A549 (cell line): ENCODE measurements around the gene BBX. TPM values are rescaled to one million over a fixed set of nuclear protein-coding genes. Genes with fewer than 3 reads are reported as not detected.

Experiments
- ATAC-seq, 2 experiments: fragments of 200-7000 bp in 1 of 2; fragments of >200 bp in 1 of 2; cut with Nextera tagmentation in 1 of 2; cut with Tn5 transposase in 1 of 2; 3 replicates each; pipeline versions ENCODE4 v1.8.0 to v1.9.1; 2018 to 2020; ENCODE audit warnings: mild to moderate bottlenecking in 1 of 2, moderate library complexity in 1 of 2
- CTCF ChIA-PET: fragments of 300-600 bp; sonication (Branson Sonifier 250); formaldehyde crosslinking; extraction: SDS; loops from one replicate; lab custom pipeline; 2021; ENCODE audit warnings: antibody characterized with exemption, inconsistent platforms; lab: Yijun Ruan, JAX
- POLR2A ChIA-PET: fragments of 350-600 bp; formaldehyde crosslinking; extraction: SDS; loops from one replicate; lab custom pipeline; 2021; ENCODE audit warnings: antibody characterized with exemption, inconsistent platforms; lab: Yijun Ruan, JAX
- DNase-seq, 2 experiments: peaks; one replicate each; pipeline versions ENCODE4 v3.0.0 to v3.0.0-alpha.2; 2011 to 2016; ENCODE audit warnings: low read depth in 1 of 2, low spot score in 1 of 2
- FAIRE-seq: peaks from 2 replicates; lab custom pipeline; 2011; peaks lifted over from hg19 to GRCh38; lab: Jason Lieb, UNC
- H3K27ac ChIP-seq, 2 experiments: fragments of >200 bp; sonication (Bioruptor Twin); formaldehyde crosslinking; 3 replicates each; pipeline ENCODE4 v1.5.1; 2016 to 2017
- H3K4me1 ChIP-seq: fragments of >200 bp; sonication (Bioruptor Twin); formaldehyde crosslinking; 3 replicates; pipeline ENCODE4 v1.6.1; 2016
- H3K4me2 ChIP-seq: fragments of >200 bp; sonication (Bioruptor Twin); formaldehyde crosslinking; 3 replicates; pipeline ENCODE4 v1.6.1; 2016
- H3K4me3 ChIP-seq: fragments of >200 bp; sonication (Bioruptor Twin); formaldehyde crosslinking; 3 replicates; pipeline ENCODE4 v1.5.1; 2016
- H3K9me3 ChIP-seq: fragments of >200 bp; sonication (Bioruptor Twin); formaldehyde crosslinking; 3 replicates; pipeline ENCODE4 v1.6.1; 2016
- BHLHE40 ChIP-seq: IDR thresholded peaks from 2 replicates; pipeline ENCODE4 v1.6.1; 2012; ENCODE audit warnings: low read depth, low read length, inconsistent platforms
- CBX8 ChIP-seq: fragments of 200-600 bp; sonication (generic); IDR thresholded peaks from 2 replicates; pipeline ENCODE4 v1.6.1; 2016
- CHD2 ChIP-seq: fragments of 150-350 bp; IDR thresholded peaks from 2 replicates; pipeline ENCODE4 v1.6.1; 2014; ENCODE audit warnings: low read length; ENCODE audit not compliant: partially characterized antibody
- EHF ChIP-seq: fragments of 250-450 bp; sonication (Bioruptor Pico); IDR thresholded peaks from 2 replicates; pipeline ENCODE4 v1.5.0; 2020; ENCODE audit warnings: mild to moderate bottlenecking
- ESRRA ChIP-seq: fragments of 150-350 bp; IDR thresholded peaks from 2 replicates; pipeline ENCODE4 v1.6.1; 2014; ENCODE audit warnings: mild to moderate bottlenecking, low read length, borderline replicate concordance
- FOSL2 ChIP-seq, 2 experiments: fragments of 450-650 bp in 1 of 2; fragments of >200 bp in 1 of 2; sonication (Bioruptor Twin) in 1 of 2; formaldehyde crosslinking; IDR thresholded peaks; 2 replicates each; pipeline versions ENCODE4 v1.5.0 to v1.6.1; 2016 to 2020; ENCODE audit warnings: mild to moderate bottlenecking in 1 of 2, moderate library complexity in 1 of 2
- GATA3 ChIP-seq: IDR thresholded peaks from 2 replicates; pipeline ENCODE4 v1.6.1; 2012; ENCODE audit warnings: borderline replicate concordance
- HDAC2 ChIP-seq: fragments of 200-600 bp; sonication (generic); IDR thresholded peaks from 2 replicates; pipeline ENCODE4 v1.6.1; 2016
- HEYL ChIP-seq: fragments of 250-450 bp; sonication (Bioruptor Pico); IDR thresholded peaks from 2 replicates; pipeline ENCODE4 v1.8.0; 2021; ENCODE audit warnings: mild to moderate bottlenecking, moderate library complexity
- HOXB5 ChIP-seq: fragments of 250-450 bp; sonication (Bioruptor Pico); IDR thresholded peaks from 2 replicates; pipeline ENCODE4 v1.5.0; 2020; ENCODE audit warnings: mild to moderate bottlenecking, moderate library complexity
- JUN ChIP-seq, 2 experiments: fragments of >200 bp; sonication (Bioruptor Twin); formaldehyde crosslinking; IDR thresholded peaks; 2 replicates in 1 of 2; 3 replicates in 1 of 2; pipeline ENCODE4 v1.6.1; 2016 to 2017
- JUNB ChIP-seq: fragments of >200 bp; sonication (Bioruptor Twin); formaldehyde crosslinking; IDR thresholded peaks from 2 replicates; pipeline ENCODE4 v1.6.1; 2016
- KDM1A ChIP-seq: fragments of 200-600 bp; sonication (generic); IDR thresholded peaks from 2 replicates; pipeline ENCODE4 v1.6.1; 2016; ENCODE audit warnings: low read depth, mild to moderate bottlenecking
- MAZ ChIP-seq: fragments of 150-350 bp; IDR thresholded peaks from 2 replicates; pipeline ENCODE4 v1.6.1; 2014; ENCODE audit warnings: antibody characterized with exemption, low read depth, low read length, borderline replicate concordance
- MYC ChIP-seq: IDR thresholded peaks from 2 replicates; pipeline ENCODE4 v1.6.1; 2012; ENCODE audit warnings: mild to moderate bottlenecking, inconsistent platforms, low read length, improper control_type of control experiment, borderline replicate concordance
- NR3C1 ChIP-seq: fragments of >200 bp; sonication (Bioruptor Twin); formaldehyde crosslinking; IDR thresholded peaks from 3 replicates; pipeline ENCODE4 v1.6.1; 2017
- PHF8 ChIP-seq: fragments of 200-600 bp; sonication (generic); IDR thresholded peaks from 2 replicates; pipeline ENCODE4 v1.6.1; 2016; ENCODE audit warnings: low read depth, mild to moderate bottlenecking, antibody characterized with exemption, moderate library complexity, borderline replicate concordance
- POLR2A ChIP-seq: IDR thresholded peaks from 2 replicates; pipeline ENCODE4 v1.6.1; 2012; ENCODE audit warnings: mild to moderate bottlenecking, low read length
- POLR2AphosphoS2 ChIP-seq: conservative IDR thresholded peaks from 2 replicates; pipeline ENCODE4 v1.6.1; 2012; ENCODE audit warnings: low read length, improper control_type of control experiment, inconsistent platforms
- RARB ChIP-seq: fragments of 250-450 bp; sonication (Bioruptor Pico); IDR thresholded peaks from 2 replicates; pipeline ENCODE4 v1.8.0; 2021; ENCODE audit warnings: mild to moderate bottlenecking, moderate library complexity
- SMC3 ChIP-seq: fragments of >200 bp; sonication (Bioruptor Twin); formaldehyde crosslinking; IDR thresholded peaks from 3 replicates; pipeline ENCODE4 v1.6.1; 2018; ENCODE audit warnings: inconsistent platforms
- SREBF2 ChIP-seq: fragments of 450-650 bp; IDR thresholded peaks from 2 replicates; pipeline ENCODE4 v1.6.1; 2014; ENCODE audit warnings: mild to moderate bottlenecking, moderate library complexity
- TFCP2L1 ChIP-seq: fragments of 250-450 bp; sonication (Bioruptor Pico); IDR thresholded peaks from 2 replicates; pipeline ENCODE4 v1.5.0; 2021; ENCODE audit warnings: mild to moderate bottlenecking
- ZNF302 ChIP-seq: fragments of 250-450 bp; sonication (Bioruptor Pico); IDR thresholded peaks from 2 replicates; pipeline ENCODE4 v1.9.0; 2021; ENCODE audit warnings: inconsistent platforms, mild to moderate bottlenecking, moderate library complexity
- ZSCAN20 ChIP-seq: fragments of 250-450 bp; sonication (Bioruptor Pico); IDR thresholded peaks from 2 replicates; pipeline ENCODE4 v1.8.0; 2022; ENCODE audit warnings: mild to moderate bottlenecking, moderate library complexity
- WGBS: methylation state at CpG from one replicate; pipeline ENCODE4 v1.1.6; 2017; ENCODE audit errors: missing lambda C conversion rate; 5-methylcytosine and 5-hydroxymethylcytosine counted together
- polyA plus RNA-seq, 4 experiments: library from polyadenylated mRNA; depleted of rRNA in 3 of 4; stranded (reverse); fragments of >200 nt; fragmentation: RNase III in 1 of 4; extraction: RNeasy Plus Mini Kit Qiagen cat#74134 plus additional on column Dnase treatment in 1 of 4; gene quantifications; 2 replicates in 3 of 4; 3 replicates in 1 of 4; pipeline ENCODE4 v1.2.3, GENCODE V29; 2011 to 2017
- TF ChIP-seq, protein P1 (sequence below): fragments of >200 bp; sonication (Bioruptor Twin); formaldehyde crosslinking; IDR thresholded peaks from 2 replicates; pipeline ENCODE4 v1.6.1; 2016
- TF ChIP-seq, protein P2 (sequence below): IDR thresholded peaks from 2 replicates; pipeline ENCODE4 v1.6.1; 2012
- TF ChIP-seq, protein P3 (sequence below): fragments of 250-450 bp; sonication (Bioruptor Pico); IDR thresholded peaks from 2 replicates; pipeline ENCODE4 v1.5.0; 2020; ENCODE audit warnings: low read depth, mild to moderate bottlenecking, moderate library complexity
- TF ChIP-seq, protein P4 (sequence below): fragments of 200-600 bp; sonication (generic); IDR thresholded peaks from 2 replicates; pipeline ENCODE4 v1.6.1; 2016; ENCODE audit warnings: antibody characterized with exemption, mild to moderate bottlenecking, moderate library complexity
- TF ChIP-seq, protein P5 (sequence below): IDR thresholded peaks from 2 replicates; pipeline ENCODE4 v1.6.1; 2012

Gene BBX
- polyA plus RNA-seq, 2 of the 4 experiments (the other 2 are of a cell fraction): 16.7 to 62.8 TPM

DNA sequence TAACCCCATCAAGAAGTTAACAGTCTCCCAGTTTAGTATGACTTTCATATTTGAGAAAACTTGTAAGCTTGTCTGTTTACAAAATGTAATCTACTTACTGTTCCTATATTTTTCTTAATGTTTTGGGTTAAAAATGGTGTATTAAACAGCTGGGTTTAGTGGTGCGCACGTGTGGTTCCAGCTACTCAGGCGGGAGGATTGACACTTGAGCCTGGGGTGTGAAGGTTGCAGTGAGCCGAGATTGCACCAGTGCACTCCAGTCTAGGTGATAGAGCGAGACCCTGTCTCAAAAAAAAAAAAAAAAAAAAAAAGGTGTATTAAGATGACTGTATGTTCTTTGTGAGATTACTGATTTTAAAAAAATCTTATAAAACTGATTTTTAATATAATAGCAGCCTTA, 69.3 kb downstream of the BBX start:
- Histone ChIP-seq H3K27ac (no peak overlapping the region), H3K4me1 (no peaks in the 10 kb centered on the region), H3K4me2 (no peak overlapping the region), H3K4me3 (no peak overlapping the region), H3K9me3 (no peaks in the 10 kb centered on the region)
- 95% methylated on average over 5 of the region's 5 CpGs for WGBS
- FAIRE-seq (no peak), ATAC-seq (no peak), DNase-seq (no peak)
- TF ChIP-seq MAZ: no peak
- TF ChIP-seq HDAC2: no peak
- TF ChIP-seq, protein P1, sequence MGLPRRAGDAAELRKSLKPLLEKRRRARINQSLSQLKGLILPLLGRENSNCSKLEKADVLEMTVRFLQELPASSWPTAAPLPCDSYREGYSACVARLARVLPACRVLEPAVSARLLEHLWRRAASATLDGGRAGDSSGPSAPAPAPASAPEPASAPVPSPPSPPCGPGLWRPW: no peak
- no peak for TF ChIP-seq FOSL2 (IDR thresholded peaks at IDR 0.05)
- TF ChIP-seq FOSL2 (CRISPR knock-in tag; IDR thresholded peaks at IDR 0.05): no peak
- no peak for TF ChIP-seq JUN (IDR thresholded peaks at IDR 0.05)
- TF ChIP-seq HOXB5: no peak
- no peak for TF ChIP-seq NR3C1
- no peak for TF ChIP-seq ZNF302
- POLR2A ChIA-PET: no interaction called here
- CTCF ChIA-PET: interaction anchor here (0.6 to 2.3 kb wide), 4 partner anchors 9 to 961 kb away, joined by 3 to 7 read pairs (median 4); no protein-coding TSS in a partner anchor

DNA sequence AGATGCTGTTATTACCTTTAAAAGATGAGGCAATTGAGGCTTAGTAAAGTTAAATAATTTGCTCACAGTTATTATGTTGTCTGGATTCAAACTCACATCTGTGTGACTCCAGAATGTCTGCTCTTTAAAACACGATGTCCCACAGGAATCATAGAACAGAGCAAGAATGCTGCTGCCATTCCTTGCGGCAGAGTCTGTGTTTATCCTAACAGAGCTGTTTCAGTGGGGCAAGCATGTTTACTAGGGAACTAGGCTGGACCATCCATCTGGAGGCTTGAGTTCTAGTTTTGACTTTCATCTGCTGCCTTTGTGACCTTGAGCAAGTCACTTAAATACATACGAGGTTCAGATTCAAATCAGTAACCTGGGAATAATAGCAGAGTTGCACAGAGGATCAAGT, 72.1 kb downstream of the BBX start:
- no peak for FAIRE-seq
- no peak overlapping the region for H3K4me3 ChIP-seq
- 80% methylated on average over 3 of the region's 3 CpGs for WGBS
- peaks cover 16% of the 10 kb centered on the region for H3K4me1 ChIP-seq
- no peak for ATAC-seq
- no peak overlapping the region for H3K27ac ChIP-seq
- TF ChIP-seq JUNB (no peak), SREBF2 (no peak), POLR2AphosphoS2 (no peak), BHLHE40 (no peak), GATA3 (no peak), RARB (CRISPR knock-in tag) (no peak), POLR2A (no peak), CHD2 (no peak), HEYL (CRISPR knock-in tag) (no peak), HDAC2 (no peak), KDM1A (no peak), CBX8 (no peak)
- TF ChIP-seq, protein P2, sequence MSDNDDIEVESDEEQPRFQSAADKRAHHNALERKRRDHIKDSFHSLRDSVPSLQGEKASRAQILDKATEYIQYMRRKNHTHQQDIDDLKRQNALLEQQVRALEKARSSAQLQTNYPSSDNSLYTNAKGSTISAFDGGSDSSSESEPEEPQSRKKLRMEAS: no peak
- TF ChIP-seq, protein P3, sequence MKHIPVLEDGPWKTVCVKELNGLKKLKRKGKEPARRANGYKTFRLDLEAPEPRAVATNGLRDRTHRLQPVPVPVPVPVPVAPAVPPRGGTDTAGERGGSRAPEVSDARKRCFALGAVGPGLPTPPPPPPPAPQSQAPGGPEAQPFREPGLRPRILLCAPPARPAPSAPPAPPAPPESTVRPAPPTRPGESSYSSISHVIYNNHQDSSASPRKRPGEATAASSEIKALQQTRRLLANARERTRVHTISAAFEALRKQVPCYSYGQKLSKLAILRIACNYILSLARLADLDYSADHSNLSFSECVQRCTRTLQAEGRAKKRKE (CRISPR knock-in tag): no peak
- TF ChIP-seq, protein P4, sequence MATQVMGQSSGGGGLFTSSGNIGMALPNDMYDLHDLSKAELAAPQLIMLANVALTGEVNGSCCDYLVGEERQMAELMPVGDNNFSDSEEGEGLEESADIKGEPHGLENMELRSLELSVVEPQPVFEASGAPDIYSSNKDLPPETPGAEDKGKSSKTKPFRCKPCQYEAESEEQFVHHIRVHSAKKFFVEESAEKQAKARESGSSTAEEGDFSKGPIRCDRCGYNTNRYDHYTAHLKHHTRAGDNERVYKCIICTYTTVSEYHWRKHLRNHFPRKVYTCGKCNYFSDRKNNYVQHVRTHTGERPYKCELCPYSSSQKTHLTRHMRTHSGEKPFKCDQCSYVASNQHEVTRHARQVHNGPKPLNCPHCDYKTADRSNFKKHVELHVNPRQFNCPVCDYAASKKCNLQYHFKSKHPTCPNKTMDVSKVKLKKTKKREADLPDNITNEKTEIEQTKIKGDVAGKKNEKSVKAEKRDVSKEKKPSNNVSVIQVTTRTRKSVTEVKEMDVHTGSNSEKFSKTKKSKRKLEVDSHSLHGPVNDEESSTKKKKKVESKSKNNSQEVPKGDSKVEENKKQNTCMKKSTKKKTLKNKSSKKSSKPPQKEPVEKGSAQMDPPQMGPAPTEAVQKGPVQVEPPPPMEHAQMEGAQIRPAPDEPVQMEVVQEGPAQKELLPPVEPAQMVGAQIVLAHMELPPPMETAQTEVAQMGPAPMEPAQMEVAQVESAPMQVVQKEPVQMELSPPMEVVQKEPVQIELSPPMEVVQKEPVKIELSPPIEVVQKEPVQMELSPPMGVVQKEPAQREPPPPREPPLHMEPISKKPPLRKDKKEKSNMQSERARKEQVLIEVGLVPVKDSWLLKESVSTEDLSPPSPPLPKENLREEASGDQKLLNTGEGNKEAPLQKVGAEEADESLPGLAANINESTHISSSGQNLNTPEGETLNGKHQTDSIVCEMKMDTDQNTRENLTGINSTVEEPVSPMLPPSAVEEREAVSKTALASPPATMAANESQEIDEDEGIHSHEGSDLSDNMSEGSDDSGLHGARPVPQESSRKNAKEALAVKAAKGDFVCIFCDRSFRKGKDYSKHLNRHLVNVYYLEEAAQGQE: no peak
- POLR2A ChIA-PET: no interaction called here
- no peaks in the 10 kb centered on the region for H3K9me3 ChIP-seq
- CTCF ChIA-PET: interaction anchor here (0.8 to 1.0 kb wide), 2 partner anchors 158 to 165 kb away, joined by 3 read pairs; no protein-coding TSS in a partner anchor
- H3K4me2 ChIP-seq: no peak overlapping the region
- no peak for DNase-seq

DNA sequence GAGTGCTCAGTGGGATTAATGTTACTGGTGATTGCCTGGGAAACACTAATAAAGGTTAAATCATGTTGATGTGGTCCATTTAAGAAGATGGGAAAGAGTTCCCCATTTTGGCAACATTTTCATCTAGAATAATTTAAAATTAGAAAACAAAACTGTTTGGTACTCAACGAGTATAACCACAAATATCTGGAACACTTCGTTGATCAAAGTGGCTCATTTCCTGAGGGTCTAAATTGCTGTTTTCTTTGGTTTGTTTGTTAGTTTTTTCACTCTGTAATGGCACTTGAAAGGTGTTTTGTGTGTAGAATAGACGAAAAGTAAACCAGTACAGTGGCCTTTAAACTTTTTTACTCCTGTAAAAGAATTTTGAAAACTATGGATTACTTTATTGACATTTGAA, 73.9 kb downstream of the BBX start:
- peaks cover 16% of the 10 kb centered on the region for H3K4me1 ChIP-seq
- ChIA-PET POLR2A (no interaction called here), CTCF (no interaction called here)
- H3K4me2 ChIP-seq: no peak overlapping the region
- no peaks in the 10 kb centered on the region for H3K9me3 ChIP-seq
- WGBS: 79% methylated on average over 3 of the region's 3 CpGs
- no peak for ATAC-seq
- peak; percentile 63 for FAIRE-seq
- no peak overlapping the region for H3K27ac ChIP-seq
- DNase-seq: no peak
- H3K4me3 ChIP-seq: no peak overlapping the region
- TF ChIP-seq HDAC2 (no peak), PHF8 (no peak), SMC3 (no peak), EHF (CRISPR knock-in tag) (no peak), MYC (no peak), JUNB (no peak), ZNF302 (no peak), ESRRA (no peak), ZSCAN20 (CRISPR knock-in tag) (no peak), GATA3 (no peak), TFCP2L1 (CRISPR knock-in tag) (no peak)
- TF ChIP-seq, protein P5, sequence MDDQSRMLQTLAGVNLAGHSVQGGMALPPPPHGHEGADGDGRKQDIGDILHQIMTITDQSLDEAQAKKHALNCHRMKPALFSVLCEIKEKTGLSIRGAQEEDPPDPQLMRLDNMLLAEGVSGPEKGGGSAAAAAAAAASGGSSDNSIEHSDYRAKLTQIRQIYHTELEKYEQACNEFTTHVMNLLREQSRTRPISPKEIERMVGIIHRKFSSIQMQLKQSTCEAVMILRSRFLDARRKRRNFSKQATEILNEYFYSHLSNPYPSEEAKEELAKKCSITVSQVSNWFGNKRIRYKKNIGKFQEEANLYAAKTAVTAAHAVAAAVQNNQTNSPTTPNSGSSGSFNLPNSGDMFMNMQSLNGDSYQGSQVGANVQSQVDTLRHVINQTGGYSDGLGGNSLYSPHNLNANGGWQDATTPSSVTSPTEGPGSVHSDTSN: no peak
